ENCODE data around the gene FAM131B. TPM values are rescaled to one million over a fixed set of nuclear protein-coding genes. Genes with fewer than 3 reads are reported as not detected.

Gene FAM131B
- total RNA-seq, 1 experiment from 2014 or later: 6.9 TPM

GRCh38 chr7:143390104-143390772 lies 27.7 kb upstream of the FAM131B start:
- no peaks in the 10 kb centered on the region for H3K27me3 ChIP-seq (ENCODE audit: low read length)
- H3K4me2 ChIP-seq (ENCODE audit: low read length): no peak overlapping the region
- no peak overlapping the region for H3K27ac ChIP-seq (ENCODE audit: low read length)
- peaks cover 22% of the 10 kb centered on the region; the same call in 1 of the 2 replicates for H4K20me1 ChIP-seq (ENCODE audit: low read length)
- BruUV-seq (replicated peaks): no TSS peak
- no peak overlapping the region for H3K4me3 ChIP-seq (ENCODE audit: low read length)
- intact Hi-C loops (cut with micrococcal nuclease): no loop called here
- ATAC-seq: no peak
- peaks cover 21% of the 10 kb centered on the region for H3K36me3 ChIP-seq (ENCODE audit: low read depth, low read length)
- no peaks in the 10 kb centered on the region for H3F3A ChIP-seq (ENCODE audit: low read length, unreplicated experiment)
- no peaks in the 10 kb centered on the region for H3K9me2 ChIP-seq (replicated peaks; ENCODE audit: low read length)
- ChIA-PET POLR2A (ENCODE audit: unreplicated experiment) (interaction anchor here (0.6 kb wide), 1 partner anchor 127 kb away, joined by 3 read pairs; the partner anchor contains the start of gene GSTK1), CTCF (no interaction called here)
- H3K9me3 ChIP-seq (ENCODE audit: low read length): no peaks in the 10 kb centered on the region
- no peak overlapping the region for H2AFZ ChIP-seq (ENCODE audit: low read length)
- 0 out of 2 replicates have a peak, but pooled peaks cover 1% of the 10 kb centered on the region for H3K4me1 ChIP-seq (ENCODE audit: insufficient read depth, low read length)
- H3K79me2 ChIP-seq (ENCODE audit: low read length): peaks cover 22% of the 10 kb centered on the region
- H3K9ac ChIP-seq (ENCODE audit: low read length): no peak overlapping the region
- DNase-seq: no peak
- no peak for TF ChIP-seq CTCF (conservative IDR thresholded peaks at IDR 0.05; ENCODE audit: low read depth, low read length)
- TF ChIP-seq EZH2phosphoT487 (IDR thresholded peaks at IDR 0.05; ENCODE audit: borderline replicate concordance, low read length): no peak
- TF ChIP-seq EZH2 (IDR thresholded peaks at IDR 0.05; ENCODE audit: low read length, unreplicated experiment): no peak

- no peak overlapping the region for H3K27ac ChIP-seq (ENCODE audit: low read length)
- intact Hi-C loops (cut with micrococcal nuclease): no loop called here
- H3K27me3 ChIP-seq (ENCODE audit: low read length): no peaks in the 10 kb centered on the region
- no peaks in the 10 kb centered on the region for H3K9me3 ChIP-seq (ENCODE audit: low read length)
- DNase-seq: no peak
- CTCF ChIA-PET: no interaction called here
- peaks cover 29% of the 10 kb centered on the region for H4K20me1 ChIP-seq (ENCODE audit: low read length)
- ATAC-seq: no peak
- H3K4me2 ChIP-seq (ENCODE audit: low read length): no peak overlapping the region
- peaks cover 9% of the 10 kb centered on the region; the same call in 1 of the 2 replicates for H3K4me1 ChIP-seq (ENCODE audit: insufficient read depth, low read length)
- peaks cover 29% of the 10 kb centered on the region for H3K79me2 ChIP-seq (ENCODE audit: low read length)
- TF ChIP-seq EZH2phosphoT487 (IDR thresholded peaks at IDR 0.05; ENCODE audit: borderline replicate concordance, low read length) (no peak), CTCF (conservative IDR thresholded peaks at IDR 0.05; ENCODE audit: low read depth, low read length) (0 out of 2 replicates have a peak, but pooled peaks have one; percentile 16), EZH2 (IDR thresholded peaks at IDR 0.05; ENCODE audit: low read length, unreplicated experiment) (no peak)
- no peak overlapping the region for H3K4me3 ChIP-seq (ENCODE audit: low read length)
- H3K9me2 ChIP-seq (replicated peaks; ENCODE audit: low read length): no peaks in the 10 kb centered on the region
- no TSS peak for BruUV-seq (replicated peaks)
- H2AFZ ChIP-seq (ENCODE audit: low read length): no peak overlapping the region
- no peak overlapping the region for H3K9ac ChIP-seq (ENCODE audit: low read length)
- no peaks in the 10 kb centered on the region for H3F3A ChIP-seq (ENCODE audit: low read length, unreplicated experiment)
- POLR2A ChIA-PET (ENCODE audit: unreplicated experiment): no interaction called here
- H3K36me3 ChIP-seq (ENCODE audit: low read depth, low read length): peaks cover 28% of the 10 kb centered on the region
Measured at GRCh38 chr7:143389316-143390103, 27.0 kb upstream of the FAM131B start.

Measured in PC-3 (cell line).